HG02970 (cell line): ENCODE measurements around the gene MEMO1.
"Not testable (repeated sequence)": the region's sequence is repeated elsewhere in the genome, so short reads cannot be mapped to it uniquely, and the experiment has no call there.

ENCODE experiments used
- ATAC-seq: cut with Tn5 transposase; IDR thresholded peaks from one replicate; pipeline ENCODE4 v1.9.1; 2021; ENCODE audit warnings: mild to moderate bottlenecking, moderate library complexity, moderate number of reproducible peaks; ENCODE audit not compliant: unreplicated experiment, low FRiP score

MEMO1 gene

GRCh38 chr2:31853521-31853920, 157.3 kb downstream of the MEMO1 start:
- ATAC-seq = no peak

GRCh38 chr2:31842150-31842549, 168.7 kb downstream of the MEMO1 start:
- not testable (repeated sequence) for ATAC-seq

- ATAC-seq = no peak
These were observed 175.4 kb downstream of the MEMO1 start for GRCh38 chr2:31835450-31835849.

GRCh38 chr2:31832363-31832762, 178.4 kb downstream of the MEMO1 start:
- no peak for ATAC-seq

GRCh38 chr2:31831585-31831984, 179.2 kb downstream of the MEMO1 start:
- ATAC-seq = no peak

- ATAC-seq = no peak
These were observed 181.9 kb downstream of the MEMO1 start for GRCh38 chr2:31828891-31829290.

- no peak for ATAC-seq
These were observed 187.2 kb downstream of the MEMO1 start for GRCh38 chr2:31823558-31823957.

- ATAC-seq = no peak
These were observed 188.2 kb downstream of the MEMO1 start for GRCh38 chr2:31822587-31822986.
